Measurements from ENCODE around the gene ZFAND2A. TPM values are rescaled to one million over a fixed set of nuclear protein-coding genes. Genes with fewer than 3 reads are reported as not detected.
A peak's percentile ranks its signal among the peaks of the same experiment; 100 is the strongest.

Gene ZFAND2A
- total and polyA plus RNA-seq, 2 of the 8 experiments (the other 6 are each of a cell fraction or from before 2014, with no cell fraction given) = 16.6 to 20.3 TPM

DNA sequence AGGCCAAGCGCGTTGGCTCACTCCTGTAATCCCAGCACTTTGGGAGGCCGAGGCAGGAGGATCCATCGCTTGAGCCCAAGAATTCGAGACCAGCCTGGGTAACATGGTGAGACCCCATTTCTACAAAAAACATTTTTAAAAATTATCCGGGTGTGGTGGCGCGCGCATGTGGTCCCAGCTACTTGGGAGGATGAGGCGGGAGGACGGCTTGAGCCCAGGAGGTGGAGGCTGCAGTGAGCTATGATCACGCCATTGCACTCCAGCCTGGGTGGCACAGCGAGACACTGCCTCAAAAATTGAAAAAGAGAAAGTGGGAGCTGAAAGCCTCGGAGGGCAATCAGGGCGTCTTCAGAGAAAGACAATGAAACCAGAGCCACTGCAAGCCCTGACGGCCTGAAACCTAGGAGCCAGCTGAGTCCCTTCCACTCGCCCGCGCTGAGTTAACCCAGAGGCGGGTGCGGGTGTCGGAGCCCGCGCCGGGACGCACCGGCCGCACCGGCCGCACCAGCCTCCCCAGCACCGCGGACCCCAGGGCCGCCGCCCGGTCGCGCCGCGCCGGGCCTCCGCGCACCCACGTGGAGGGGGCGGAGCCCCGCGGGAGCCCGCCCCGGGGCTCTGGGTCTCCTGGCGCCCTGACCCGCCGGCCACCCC, 22.4 kb downstream of the ZFAND2A start:
- Histone ChIP-seq H2AFZ (ENCODE audit: low read length) (no peak overlapping the region), H3K27ac (ENCODE audit: low read depth, low read length) (no peak overlapping the region), H4K20me1 (replicated peaks in 1 of 2; ENCODE audit: control insufficient read depth in 1 of 2, insufficient read depth in 2 of 2, low read length in 2 of 2) (peaks cover 0 to 3% of the 10 kb centered on the region in 2 experiments), H3K4me3 (ENCODE audit: extremely low read depth in 1 of 4, insufficient read depth in 2 of 4, low read depth in 3 of 4, low read length in 4 of 4) (peak overlapping the region; percentile 50 to 76 (median 67)), H3K9me3 (ENCODE audit: insufficient read depth in 2 of 2, low read depth in 1 of 2, low read length in 1 of 2) (no peaks in the 10 kb centered on the region), H3K79me1 (ENCODE audit: low read depth, low read length) (peaks cover 12% of the 10 kb centered on the region), H2BK120ac (replicated peaks; ENCODE audit: low read depth, low read length) (no peak overlapping the region), H3K23ac (ENCODE audit: insufficient read length) (no peak overlapping the region), H4K8ac (ENCODE audit: extremely low read depth, insufficient read depth, low read length) (0 out of 2 replicates have a peak overlapping the region, but pooled peaks have one; percentile 16), H3K27me3 (replicated peaks in 1 of 4; ENCODE audit: control insufficient read depth in 3 of 4, extremely low read depth in 1 of 4, insufficient read depth in 3 of 4, low read length in 3 of 4) (no peaks in the 10 kb centered on the region), H2BK15ac (ENCODE audit: low read length) (no peak overlapping the region), H4K91ac (replicated peaks; ENCODE audit: insufficient read length, low read length) (no peak overlapping the region), H3K23me2 (ENCODE audit: low read depth, low read length) (peaks cover 7% of the 10 kb centered on the region), H3K14ac (ENCODE audit: insufficient read length) (no peak overlapping the region), H3K18ac (ENCODE audit: extremely low read depth, low read length) (no peak overlapping the region), H3K79me2 (ENCODE audit: control insufficient read depth in 1 of 2, insufficient read depth in 2 of 2, low read length in 2 of 2) (peaks cover 4 to 25% of the 10 kb centered on the region in 2 experiments), H3K4ac (replicated peaks; ENCODE audit: insufficient read length, low read depth, low read length) (no peak overlapping the region), H3K36me3 (ENCODE audit: control insufficient read depth in 2 of 4, insufficient read depth in 4 of 4, low read length in 3 of 4) (no peaks in the 10 kb centered on the region), H3K56ac (replicated peaks; ENCODE audit: insufficient read length, low read depth, low read length) (no peak overlapping the region), H2AK5ac (ENCODE audit: low read depth, low read length) (no peak overlapping the region; the same call in 1 of the 2 replicates), H3K4me2 (ENCODE audit: insufficient read depth in 1 of 2, low read depth in 2 of 2, low read length in 2 of 2) (peak overlapping the region; percentile 63 to 92), H3K4me1 (replicated peaks in 1 of 4; ENCODE audit: control insufficient read depth in 3 of 4, insufficient read depth in 4 of 4, low read length in 3 of 4) (peaks cover 0 to 6% (median 2%) of the 10 kb centered on the region in 4 experiments; a peak in 4 of 7 replicates), H2BK20ac (ENCODE audit: low read length) (no peak overlapping the region), H4K5ac (ENCODE audit: insufficient read length, low read depth, low read length) (no peak overlapping the region), H2BK5ac (ENCODE audit: low read depth, low read length) (no peak overlapping the region), H2BK12ac (ENCODE audit: low read depth, low read length) (no peak overlapping the region), H3K9ac (replicated peaks in 1 of 4; ENCODE audit: extremely low read depth in 1 of 4, low read depth in 3 of 4, low read length in 3 of 4) (peak overlapping the region in 3 of 4 experiments; percentile 50 to 74 (median 60); a peak in 5 of 7 replicates)
- POLR2A ChIA-PET (ENCODE audit: partially characterized antibody) = interaction anchor here (0.6 to 2.4 kb wide), 10 partner anchors 11 to 300 kb away, joined by 3 to 15 read pairs (median 3); no protein-coding TSS in a partner anchor
- TF ChIP-seq CREB1 (IDR thresholded peaks at IDR 0.05) (no peak), HDAC2 (IDR thresholded peaks at IDR 0.05; ENCODE audit: borderline replicate concordance in 1 of 2, low read depth in 2 of 2, low read length in 2 of 2) (0 out of 4 replicates have a peak, but pooled peaks of 1 of the 2 experiments have one; percentile 59)
- no peak for FAIRE-seq
- no peak for DNase-seq (ENCODE audit: low read depth in 1 of 2, low spot score in 2 of 2)
- CTCF ChIA-PET (ENCODE audit: partially characterized antibody) = interaction anchor here (0.9 to 5.1 kb wide), 11 partner anchors 14 to 144 kb away, joined by 3 to 24 read pairs (median 4); no protein-coding TSS in a partner anchor
- 26% methylated on average over 23 of the region's 51 CpGs; no CpG with 5 or more reads in 1 of the 2 experiments for WGBS, 2 experiments (ENCODE audit: extremely low coverage in 1 of 2, insufficient coverage in 1 of 2, insufficient read length in 1 of 2, insufficient replicate concordance in 2 of 2, low coverage in 1 of 2, low lambda C conversion rate in 2 of 2, missing lambda C conversion rate in 1 of 2)
